ENCODE measurements around the gene PROP1.
"Not testable (repeated sequence)": the region's sequence is repeated elsewhere in the genome, so short reads cannot be mapped to it uniquely, and the experiment has no call there.

DNA sequence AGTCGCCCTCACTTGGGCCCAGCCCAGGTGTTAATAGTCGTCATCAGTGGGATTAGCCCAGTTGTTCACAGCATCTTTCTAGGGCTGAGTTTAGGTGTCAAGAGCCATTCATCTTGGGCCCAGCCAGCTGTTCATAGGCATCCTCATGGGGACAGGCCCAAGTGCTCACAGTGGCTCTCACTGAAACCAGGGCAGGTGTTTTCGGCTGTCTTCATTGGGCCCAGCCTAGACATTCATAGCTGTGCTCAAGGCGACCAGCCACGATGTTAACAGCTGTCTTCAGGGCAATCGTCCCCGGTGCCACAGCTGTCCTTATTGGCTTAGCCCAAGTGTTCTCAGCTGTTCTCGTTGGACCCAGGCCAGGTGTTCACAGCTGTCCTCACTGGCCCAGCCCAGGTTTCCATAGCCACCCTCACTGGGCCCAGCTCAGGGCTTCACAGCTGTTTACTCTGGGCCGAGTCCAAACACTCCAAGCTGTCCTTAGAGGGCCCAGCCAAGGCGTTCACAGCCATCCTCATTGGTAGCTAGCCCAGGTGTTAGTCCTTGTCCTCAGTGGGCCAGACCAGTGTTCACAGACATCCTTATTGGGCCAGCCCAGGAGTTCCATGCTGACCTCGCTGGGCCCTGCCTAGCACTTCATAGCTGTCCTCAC, 23.5 kb upstream of the PROP1 start:
- TF ChIP-seq, protein P1, sequence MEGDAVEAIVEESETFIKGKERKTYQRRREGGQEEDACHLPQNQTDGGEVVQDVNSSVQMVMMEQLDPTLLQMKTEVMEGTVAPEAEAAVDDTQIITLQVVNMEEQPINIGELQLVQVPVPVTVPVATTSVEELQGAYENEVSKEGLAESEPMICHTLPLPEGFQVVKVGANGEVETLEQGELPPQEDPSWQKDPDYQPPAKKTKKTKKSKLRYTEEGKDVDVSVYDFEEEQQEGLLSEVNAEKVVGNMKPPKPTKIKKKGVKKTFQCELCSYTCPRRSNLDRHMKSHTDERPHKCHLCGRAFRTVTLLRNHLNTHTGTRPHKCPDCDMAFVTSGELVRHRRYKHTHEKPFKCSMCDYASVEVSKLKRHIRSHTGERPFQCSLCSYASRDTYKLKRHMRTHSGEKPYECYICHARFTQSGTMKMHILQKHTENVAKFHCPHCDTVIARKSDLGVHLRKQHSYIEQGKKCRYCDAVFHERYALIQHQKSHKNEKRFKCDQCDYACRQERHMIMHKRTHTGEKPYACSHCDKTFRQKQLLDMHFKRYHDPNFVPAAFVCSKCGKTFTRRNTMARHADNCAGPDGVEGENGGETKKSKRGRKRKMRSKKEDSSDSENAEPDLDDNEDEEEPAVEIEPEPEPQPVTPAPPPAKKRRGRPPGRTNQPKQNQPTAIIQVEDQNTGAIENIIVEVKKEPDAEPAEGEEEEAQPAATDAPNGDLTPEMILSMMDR (IDR thresholded peaks at IDR 0.05; ENCODE audit: insufficient read depth, low read length, poor library complexity, severe bottlenecking): not testable (repeated sequence)
- not testable (repeated sequence) for TF ChIP-seq EZH2phosphoT487 (conservative IDR thresholded peaks at IDR 0.05; ENCODE audit: low read length)

All from SU-DHL-6 (cell line).